Liver (tissue), 3 donors: ENCODE measurements around the gene CDHR2.

Experiments
- CTCF ChIP-seq: fragments of 150-350 bp; IDR thresholded peaks from 2 replicates; pipeline ENCODE4 v1.5.1; 2017; ENCODE audit warnings: improper control_type of control experiment, low read depth, low read length; ENCODE audit not compliant: missing input control
- EGR1 ChIP-seq, 2 donors: IDR thresholded peaks; 2 replicates each; pipeline ENCODE4 v1.6.1; 2016 to 2018; ENCODE audit warnings: antibody characterized with exemption in 2 of 2, low read depth in 2 of 2
- FOXA2 ChIP-seq: IDR thresholded peaks from 2 replicates; pipeline ENCODE4 v1.6.1; 2016; ENCODE audit warnings: antibody characterized with exemption
- GABPA ChIP-seq, 2 donors: IDR thresholded peaks in 1 of 2; conservative IDR thresholded peaks in 1 of 2; 2 replicates each; pipeline ENCODE4 v1.6.1; 2016; ENCODE audit warnings: antibody characterized with exemption in 2 of 2, mild to moderate bottlenecking in 1 of 2, moderate library complexity in 1 of 2
- JUND ChIP-seq, 2 donors: IDR thresholded peaks; 2 replicates each; pipeline ENCODE4 v1.6.1; 2016; ENCODE audit warnings: antibody characterized with exemption in 2 of 2
- RAD21 ChIP-seq, 2 donors: IDR thresholded peaks; 2 replicates each; pipeline ENCODE4 v1.6.1; 2016; ENCODE audit warnings: antibody characterized with exemption in 2 of 2, mild to moderate bottlenecking in 2 of 2
- REST ChIP-seq: IDR thresholded peaks from 2 replicates; pipeline ENCODE4 v1.6.1; 2016; ENCODE audit warnings: antibody characterized with exemption, mild to moderate bottlenecking
- RXRA ChIP-seq, 2 donors: IDR thresholded peaks; 2 replicates each; pipeline ENCODE4 v1.6.1; 2017 to 2018; ENCODE audit warnings: antibody characterized with exemption in 2 of 2, mild to moderate bottlenecking in 1 of 2
- TAF1 ChIP-seq: conservative IDR thresholded peaks from 2 replicates; pipeline ENCODE4 v1.6.1; 2016; ENCODE audit warnings: antibody characterized with exemption, mild to moderate bottlenecking
- YY1 ChIP-seq: IDR thresholded peaks from 2 replicates; pipeline ENCODE4 v1.6.1; 2016; ENCODE audit warnings: antibody characterized with exemption, mild to moderate bottlenecking
- ZBTB33 ChIP-seq: IDR thresholded peaks from 2 replicates; pipeline ENCODE4 v1.6.1; 2016; ENCODE audit warnings: antibody characterized with exemption
- TF ChIP-seq, protein P1 (sequence below): IDR thresholded peaks from 2 replicates; pipeline ENCODE4 v1.6.1; 2016; ENCODE audit warnings: antibody characterized with exemption
- TF ChIP-seq, protein P2 (sequence below): IDR thresholded peaks from 2 replicates; pipeline ENCODE4 v1.6.1; 2016; ENCODE audit warnings: antibody characterized with exemption
- donor health status: healthy.
- donor health status: healthy.

- no peak for TF ChIP-seq CTCF
- no peak for TF ChIP-seq REST
- no peak for TF ChIP-seq EGR1 (IDR thresholded peaks at IDR 0.05; ENCODE audit: low read depth in 2 of 2)
- TF ChIP-seq GABPA (IDR thresholded peaks at IDR 0.05 in 1 of 2, conservative IDR thresholded peaks at IDR 0.05 in 1 of 2), result no peak
- TF ChIP-seq TAF1, result no peak
- TF ChIP-seq, protein P1, sequence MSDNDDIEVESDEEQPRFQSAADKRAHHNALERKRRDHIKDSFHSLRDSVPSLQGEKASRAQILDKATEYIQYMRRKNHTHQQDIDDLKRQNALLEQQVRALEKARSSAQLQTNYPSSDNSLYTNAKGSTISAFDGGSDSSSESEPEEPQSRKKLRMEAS, result no peak
- TF ChIP-seq YY1, result no peak
- TF ChIP-seq ZBTB33, result no peak
- no peak for TF ChIP-seq RAD21 (IDR thresholded peaks at IDR 0.05)
- no peak for TF ChIP-seq FOXA2
- TF ChIP-seq JUND (IDR thresholded peaks at IDR 0.05), result no peak
- TF ChIP-seq RXRA (IDR thresholded peaks at IDR 0.05), result no peak
- TF ChIP-seq, protein P2, sequence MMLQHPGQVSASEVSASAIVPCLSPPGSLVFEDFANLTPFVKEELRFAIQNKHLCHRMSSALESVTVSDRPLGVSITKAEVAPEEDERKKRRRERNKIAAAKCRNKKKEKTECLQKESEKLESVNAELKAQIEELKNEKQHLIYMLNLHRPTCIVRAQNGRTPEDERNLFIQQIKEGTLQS, result no peak
Observed at GRCh38 chr5:176521286-176521685, 27.9 kb upstream of the CDHR2 start.
